GM13977 (cell line): ENCODE results near the gene PSORS1C1.

Experiments used
- DNase-seq: peaks from one replicate; pipeline ENCODE4 v3.0.0; 2012; ENCODE audit warnings: low spot score
- CTCF ChIP-seq: IDR thresholded peaks from 2 replicates; pipeline ENCODE4 v1.5.1; 2012; ENCODE audit warnings: mild to moderate bottlenecking, control low read depth; ENCODE audit not compliant: insufficient read depth; ENCODE audit errors: extremely low read depth, missing control alignments
- in situ Hi-C: fragments of 300-500 bp; cut with MboI; formaldehyde crosslinking; loops from one replicate; pipeline ENCODE4 v1.12.0; 2022; ENCODE audit warnings: low sequenced_read_pairs, low pct_unique_long_range_greater_than_20kb, mixed read lengths, inconsistent platforms; ENCODE audit not compliant: unreplicated experiment

The PSORS1C1 gene

GRCh38 chr6:31170987-31171671 lies 56.5 kb downstream of the PSORS1C1 start:
- in situ Hi-C loops, result no loop called here
- no peak for DNase-seq
- no peak for TF ChIP-seq CTCF

GRCh38 chr6:31171931-31172905 lies 57.6 kb downstream of the PSORS1C1 start:
- no peak for TF ChIP-seq CTCF
- DNase-seq, result no peak
- in situ Hi-C loops, result no loop called here

GRCh38 chr6:31172973-31173384 lies 58.4 kb downstream of the PSORS1C1 start:
- no peak for TF ChIP-seq CTCF
- DNase-seq, result no peak
- in situ Hi-C loops, result no loop called here

- no peak for TF ChIP-seq CTCF
- in situ Hi-C loops, result no loop called here
- DNase-seq, result no peak
These were observed 58.8 kb downstream of the PSORS1C1 start for GRCh38 chr6:31173406-31173805.

- no peak for DNase-seq
- in situ Hi-C loops, result no loop called here
- TF ChIP-seq CTCF, result no peak
These were observed 59.8 kb downstream of the PSORS1C1 start for GRCh38 chr6:31174378-31174777.

GRCh38 chr6:31175971-31176370 lies 61.4 kb downstream of the PSORS1C1 start:
- no peak for TF ChIP-seq CTCF
- in situ Hi-C loops, result no loop called here
- DNase-seq, result no peak
